ENCODE results near the gene GPC3. TPM values are rescaled to one million over a fixed set of nuclear protein-coding genes. Genes with fewer than 3 reads are reported as not detected.

The GPC3 gene
- polyA plus RNA-seq, 1 of the 3 experiments (the other 2 are of a cell fraction): 1.4 TPM

GRCh38 chrX:133983974-133984845, 1.2 kb downstream of the GPC3 start:
- Histone ChIP-seq H2AFZ (ENCODE audit: low read depth) (no peak overlapping the region), H3K27ac (ENCODE audit: low read depth in 2 of 2, low read length in 1 of 2) (no peak overlapping the region)
- CTCF ChIA-PET: interaction anchor here (1.0 to 1.1 kb wide), 2 partner anchors 42 to 193 kb away, joined by 3 to 6 read pairs; no protein-coding TSS in a partner anchor

GRCh38 chrX:133983256-133983973, 2.0 kb downstream of the GPC3 start:
- Histone ChIP-seq H3K4me3 (ENCODE audit: low read depth in 2 of 2, low read length in 1 of 2) (no peak overlapping the region), H3F3A (replicated peaks; ENCODE audit: insufficient read depth) (no peaks in the 10 kb centered on the region), H3K36me3 (replicated peaks in 1 of 2; ENCODE audit: control insufficient read depth in 1 of 2, insufficient read depth in 2 of 2, low read length in 1 of 2) (no peaks in the 10 kb centered on the region), H3K27ac (ENCODE audit: low read depth in 2 of 2, low read length in 1 of 2) (no peak overlapping the region), H3K79me2 (ENCODE audit: insufficient read depth) (no peaks in the 10 kb centered on the region), H3K9me3 (no peaks in the 10 kb centered on the region), H3K9me2 (no peaks in the 10 kb centered on the region), H3K27me3 (ENCODE audit: insufficient read depth) (peaks cover 35% of the 10 kb centered on the region), H4K20me1 (ENCODE audit: insufficient read depth) (no peaks in the 10 kb centered on the region), H3K9ac (no peak overlapping the region), H2AFZ (ENCODE audit: low read depth) (no peak overlapping the region), H3K4me2 (no peak overlapping the region), H3K4me1 (ENCODE audit: control insufficient read depth in 1 of 2, insufficient read depth in 2 of 2, low read depth in 1 of 2, low read length in 1 of 2) (no peaks in the 10 kb centered on the region; a peak in 1 of 4 replicates)
- 46% methylated on average over 8 of the region's 8 CpGs for WGBS (ENCODE audit: low lambda C conversion rate)
- POLR2A ChIA-PET: no interaction called here
- CTCF ChIA-PET: interaction anchor here (1.0 kb wide), 1 partner anchor 12 kb away, joined by 3 read pairs; no protein-coding TSS in a partner anchor
- DNase-seq: no peak
- TF ChIP-seq RXRA (IDR thresholded peaks at IDR 0.05; ENCODE audit: borderline replicate concordance, low read depth) (no peak), CTCF (IDR thresholded peaks at IDR 0.05) (no peak), NFIC (IDR thresholded peaks at IDR 0.05; ENCODE audit: borderline replicate concordance) (no peak), EP300 (IDR thresholded peaks at IDR 0.05; ENCODE audit: borderline replicate concordance in 1 of 2, low read depth in 1 of 2, low read length in 1 of 2) (no peak), PBX3 (IDR thresholded peaks at IDR 0.05) (no peak), SIN3A (IDR thresholded peaks at IDR 0.05; ENCODE audit: borderline replicate concordance, low read depth, low read length) (no peak)

More at GRCh38 chrX:133983974-133984845, 1.2 kb downstream of the GPC3 start:
- Histone ChIP-seq H3K4me3 (ENCODE audit: low read depth in 2 of 2, low read length in 1 of 2) (no peak overlapping the region), H3K79me2 (ENCODE audit: insufficient read depth) (no peaks in the 10 kb centered on the region), H3K36me3 (replicated peaks in 1 of 2; ENCODE audit: control insufficient read depth in 1 of 2, insufficient read depth in 2 of 2, low read length in 1 of 2) (no peaks in the 10 kb centered on the region), H3F3A (replicated peaks; ENCODE audit: insufficient read depth) (no peaks in the 10 kb centered on the region), H3K9me2 (no peaks in the 10 kb centered on the region), H3K4me1 (ENCODE audit: control insufficient read depth in 1 of 2, insufficient read depth in 2 of 2, low read depth in 1 of 2, low read length in 1 of 2) (no peaks in the 10 kb centered on the region; a peak in 1 of 4 replicates), H4K20me1 (ENCODE audit: insufficient read depth) (no peaks in the 10 kb centered on the region), H3K27me3 (ENCODE audit: insufficient read depth) (peaks cover 35% of the 10 kb centered on the region), H3K4me2 (no peak overlapping the region), H3K9me3 (no peaks in the 10 kb centered on the region), H3K9ac (no peak overlapping the region)
- POLR2A ChIA-PET: no interaction called here
- DNase-seq: no peak
- no peak for TF ChIP-seq YY1 (IDR thresholded peaks at IDR 0.05; ENCODE audit: low read depth)
- TF ChIP-seq GABPA (IDR thresholded peaks at IDR 0.05; ENCODE audit: low read depth): no peak
- TF ChIP-seq RCOR1 (IDR thresholded peaks at IDR 0.05; ENCODE audit: low read length): no peak
- TF ChIP-seq EZH2phosphoT487 (IDR thresholded peaks at IDR 0.05; ENCODE audit: borderline replicate concordance, low read depth): no peak
- TF ChIP-seq USF2 (IDR thresholded peaks at IDR 0.05; ENCODE audit: borderline replicate concordance, low read depth, low read length): no peak
- TF ChIP-seq MEF2A (IDR thresholded peaks at IDR 0.05; ENCODE audit: borderline replicate concordance, low read depth): no peak
- no peak for TF ChIP-seq ELF1 (IDR thresholded peaks at IDR 0.05)
- TF ChIP-seq MAX (IDR thresholded peaks at IDR 0.05; ENCODE audit: low read depth): no peak
- no peak for TF ChIP-seq NFIC (IDR thresholded peaks at IDR 0.05; ENCODE audit: borderline replicate concordance)
- no peak for TF ChIP-seq SIN3A (IDR thresholded peaks at IDR 0.05; ENCODE audit: borderline replicate concordance, low read depth, low read length)
- no peak for TF ChIP-seq CHD2 (IDR thresholded peaks at IDR 0.05; ENCODE audit: low read length, partially characterized antibody)
- TF ChIP-seq USF1 (IDR thresholded peaks at IDR 0.05; ENCODE audit: borderline replicate concordance, low read depth): no peak
- TF ChIP-seq TAF1 (IDR thresholded peaks at IDR 0.05; ENCODE audit: borderline replicate concordance, low read depth, low read length): no peak
- 54% methylated on average over 38 of the region's 40 CpGs for WGBS (ENCODE audit: low lambda C conversion rate)

Data from SK-N-SH (cell line).